HCT116 (cell line): ENCODE data around the gene CALU. TPM values are rescaled to one million over a fixed set of nuclear protein-coding genes. Genes with fewer than 3 reads are reported as not detected.
A peak's percentile ranks its signal among the peaks of the same experiment; 100 is the strongest.

ENCODE experiments used
- ATAC-seq: fragments of 200-7000 bp; cut with Tn5 transposase; 2 replicates; pipeline ENCODE4 v1.9.1; 2020; ENCODE audit warnings: mild to moderate bottlenecking, moderate library complexity
- BruUV-seq: library from RNA; stranded (reverse); fragments of 400-500 nt; replicated peaks from 2 replicates; lab custom pipeline; 2021; lab: Mats Ljungman, UMichigan
- CTCF ChIA-PET: fragments of 300-600 bp; sonication (Branson Sonifier 250); formaldehyde crosslinking; loops from one replicate; lab custom pipeline; 2021; ENCODE audit warnings: antibody characterized with exemption; lab: Charles Lee
- POLR2A ChIA-PET: fragments of 300-600, 350-600 bp; sonication (Branson Sonifier 250); formaldehyde crosslinking; loops from one replicate; lab custom pipeline; 2021; ENCODE audit warnings: antibody characterized with exemption; lab: Charles Lee
- RAD21 ChIA-PET, 2 experiments: fragments of 300-600 bp; sonication (Branson Sonifier 250); formaldehyde crosslinking; loops; one replicate each; lab custom pipeline; 2023; ENCODE audit warnings: low total read pairs in 2 of 2; ENCODE audit not compliant: uncharacterized antibody in 2 of 2, unreplicated experiment in 2 of 2, low non-redundant PET in 1 of 2; lab: Charles Lee
- DNase-seq: peaks from one replicate; pipeline ENCODE4 v3.0.0-alpha.2; 2010; ENCODE audit warnings: low read depth, low spot score
- H2AFZ ChIP-seq: fragments of 200-600 bp; shearing (Covaris generic), sonication (generic); 2 replicates; pipeline ENCODE4 v1.6.1; 2017; ENCODE audit warnings: low read depth, mixed run types, mixed read lengths, antibody characterized with exemption, low read length; ENCODE audit not compliant: poor library complexity, severe bottlenecking
- H3K27ac ChIP-seq: 2 replicates; pipeline ENCODE4 v1.5.1; 2012; ENCODE audit warnings: low read depth, low read length
- H3K27me3 ChIP-seq: fragments of 200-600 bp; sonication (generic); 2 replicates; pipeline ENCODE4 v1.6.1; 2016; ENCODE audit warnings: mixed run types, low read length, mixed read lengths; ENCODE audit not compliant: insufficient read depth
- H3K36me3 ChIP-seq, 2 experiments: fragments of 200-500 bp in 1 of 2; fragments of 200-600 bp in 1 of 2; sonication (Bioruptor generic) in 1 of 2; sonication (generic) in 1 of 2; 2 replicates each; pipeline versions ENCODE4 v1.5.1 to v1.6.1; 2014 to 2016; ENCODE audit warnings: low read length in 2 of 2, inconsistent platforms in 1 of 2, mixed read lengths in 1 of 2, mixed run types in 1 of 2; ENCODE audit not compliant: insufficient read depth in 2 of 2, control insufficient read depth in 1 of 2
- H3K4me1 ChIP-seq, 2 experiments: fragments of 200-600 bp in 1 of 2; sonication (generic) in 1 of 2; 2 replicates each; pipeline versions ENCODE4 v1.5.1 to v1.6.1; 2012 to 2017; ENCODE audit warnings: low read length in 2 of 2, inconsistent platforms in 1 of 2, mild to moderate bottlenecking in 1 of 2, mixed read lengths in 1 of 2, mixed run types in 1 of 2, moderate library complexity in 1 of 2; ENCODE audit not compliant: insufficient read depth in 2 of 2, control insufficient read depth in 1 of 2
- H3K4me2 ChIP-seq: fragments of 200-600 bp; sonication (generic); 2 replicates; pipeline ENCODE4 v1.6.1; 2017; ENCODE audit warnings: mixed run types, low read length, mixed read lengths
- H3K4me3 ChIP-seq, 2 experiments: fragments of 200-600 bp in 1 of 2; sonication (generic) in 1 of 2; replicated peaks in 1 of 2; 2 replicates each; pipeline ENCODE4 v1.5.1; 2011 to 2016; ENCODE audit warnings: low read length in 2 of 2, control low read depth in 1 of 2, low read depth in 1 of 2, mild to moderate bottlenecking in 1 of 2, mixed read lengths in 1 of 2, mixed run types in 1 of 2
- H3K79me2 ChIP-seq: fragments of 200-600 bp; sonication (generic); 2 replicates; pipeline ENCODE4 v1.6.1; 2017; ENCODE audit warnings: mild to moderate bottlenecking, mixed run types, low read length, moderate library complexity, mixed read lengths; ENCODE audit not compliant: insufficient read depth
- H3K9ac ChIP-seq: fragments of 200-600 bp; sonication (generic); 2 replicates; pipeline ENCODE4 v1.6.1; 2016; ENCODE audit warnings: low read length, mixed read lengths
- H3K9me2 ChIP-seq: fragments of 200-600 bp; sonication (generic), shearing (Covaris generic); 2 replicates; pipeline ENCODE4 v1.6.1; 2017; ENCODE audit warnings: mixed run types, mild to moderate bottlenecking, moderate library complexity; ENCODE audit not compliant: insufficient read depth
- H3K9me3 ChIP-seq, 2 experiments: fragments of 200-500 bp in 1 of 2; fragments of 200-600 bp in 1 of 2; sonication (Bioruptor generic) in 1 of 2; sonication (generic) in 1 of 2; 2 replicates each; pipeline ENCODE4 v1.6.1; 2014 to 2017; ENCODE audit warnings: low read length in 2 of 2, mixed read lengths in 2 of 2, inconsistent platforms in 1 of 2, low read depth in 1 of 2, mild to moderate bottlenecking in 1 of 2, mixed run types in 1 of 2, moderate library complexity in 1 of 2; ENCODE audit not compliant: control insufficient read depth in 1 of 2, insufficient read depth in 1 of 2
- H4K20me1 ChIP-seq: fragments of 200-600 bp; sonication (generic), shearing (Covaris generic); 2 replicates; pipeline ENCODE4 v1.6.1; 2017; ENCODE audit warnings: mixed run types, mild to moderate bottlenecking, moderate library complexity; ENCODE audit not compliant: insufficient read depth
- ATF3 ChIP-seq: IDR thresholded peaks from 2 replicates; pipeline ENCODE4 v1.6.1; 2012
- CEBPB ChIP-seq: IDR thresholded peaks from 2 replicates; pipeline ENCODE4 v1.6.1; 2012; ENCODE audit warnings: low read depth
- CTCF ChIP-seq, 3 experiments: fragments of 200-600 bp in 1 of 3; sonication (generic) in 1 of 3; IDR thresholded peaks in 2 of 3; conservative IDR thresholded peaks in 1 of 3; 2 replicates each; pipeline ENCODE4 v1.5.1; 2012 to 2017; ENCODE audit warnings: low read depth in 2 of 3, low read length in 2 of 3, antibody characterized with exemption in 1 of 3, borderline replicate concordance in 1 of 3, control low read depth in 1 of 3, mild to moderate bottlenecking in 1 of 3, mixed read lengths in 1 of 3, mixed run types in 1 of 3, moderate library complexity in 1 of 3; ENCODE audit not compliant: insufficient read depth in 1 of 3
- ELF1 ChIP-seq: IDR thresholded peaks from 2 replicates; pipeline ENCODE4 v1.6.1; 2012; ENCODE audit warnings: low read depth, borderline replicate concordance
- MAX ChIP-seq: IDR thresholded peaks from 2 replicates; pipeline ENCODE4 v1.6.1; 2012
- POLR2AphosphoS5 ChIP-seq: IDR thresholded peaks from 2 replicates; pipeline ENCODE4 v1.6.1; 2011; ENCODE audit warnings: mild to moderate bottlenecking, low read depth, low read length, moderate library complexity
- RAD21 ChIP-seq: IDR thresholded peaks from 2 replicates; pipeline ENCODE4 v1.6.1; 2012; ENCODE audit warnings: low read depth, mild to moderate bottlenecking
- SP1 ChIP-seq: IDR thresholded peaks from 2 replicates; pipeline ENCODE4 v1.6.1; 2012; ENCODE audit warnings: low read depth
- ZNF274 ChIP-seq: fragments of 200-500 bp; sonication (Bioruptor generic); IDR thresholded peaks from 2 replicates; pipeline ENCODE4 v1.6.1; 2014; ENCODE audit warnings: mild to moderate bottlenecking, low read depth, low read length, inconsistent platforms
- intact Hi-C: fragments of 100-400 bp; cut with micrococcal nuclease; formaldehyde crosslinking; loops from 2 replicates; pipeline ENCODE4 v1.10.0; 2022
- total RNA-seq: library from RNA; stranded (reverse); gene quantifications from one replicate; pipeline ENCODE4 v1.2.1, GENCODE V29; 2021; ENCODE audit not compliant: unreplicated experiment
- TF ChIP-seq, protein P1 (sequence below): IDR thresholded peaks from 2 replicates; pipeline ENCODE4 v1.6.1; 2012; ENCODE audit warnings: low read depth

CALU gene
- total RNA-seq, 1 experiment from 2014 or later = 106 TPM

DNA sequence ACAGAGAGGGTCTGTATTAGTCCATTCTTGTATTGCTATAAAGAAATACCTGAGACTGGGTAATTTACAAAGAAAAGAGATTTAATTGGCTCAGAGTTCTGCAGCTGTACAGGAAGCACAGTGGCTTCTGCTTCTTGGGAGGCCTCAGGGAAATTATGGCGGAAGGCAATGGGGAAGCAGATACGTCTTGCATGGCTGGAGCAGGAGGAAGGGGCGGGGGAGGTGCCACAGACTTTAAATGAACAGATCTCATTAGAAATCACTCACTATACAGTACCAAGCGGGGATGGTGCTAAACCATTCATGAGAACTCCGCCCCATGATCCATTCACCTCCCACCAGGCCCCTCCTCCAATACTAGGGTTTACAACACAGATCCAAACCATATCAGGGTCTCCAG is 3.7 kb upstream of the CALU start:
- TF ChIP-seq ELF1 = no peak
- no peak for TF ChIP-seq ATF3
- TF ChIP-seq POLR2AphosphoS5 = no peak
- TF ChIP-seq CTCF (IDR thresholded peaks at IDR 0.05 in 2 of 3, conservative IDR thresholded peaks at IDR 0.05 in 1 of 3; ENCODE audit: borderline replicate concordance in 1 of 3, insufficient read depth in 1 of 3, low read depth in 2 of 3, low read length in 2 of 3) = no peak
- no peak for TF ChIP-seq CEBPB
- no peaks in the 10 kb centered on the region for H3K36me3 ChIP-seq
- ChIA-PET POLR2A (no interaction called here), RAD21 (no interaction called here), CTCF (no interaction called here)
- H3K4me1 ChIP-seq = peaks cover 7 to 32% of the 10 kb centered on the region in 2 experiments
- peak overlapping the region; percentile 22 for H2AFZ ChIP-seq
- intact Hi-C loops = no loop called here
- H3K9me2 ChIP-seq = no peaks in the 10 kb centered on the region
- peaks cover 13% of the 10 kb centered on the region for H3K79me2 ChIP-seq
- H4K20me1 ChIP-seq = peaks cover 7% of the 10 kb centered on the region; the same call in 1 of the 2 replicates
- no TSS peak for BruUV-seq
- ATAC-seq = no peak
- H3K9ac ChIP-seq = no peak overlapping the region
- no peaks in the 10 kb centered on the region for H3K27me3 ChIP-seq
- H3K9me3 ChIP-seq = no peaks in the 10 kb centered on the region
- H3K4me2 ChIP-seq = peak overlapping the region; percentile 24; the same call in 1 of the 2 replicates
- no peak for DNase-seq
- H3K27ac ChIP-seq = no peak overlapping the region
- H3K4me3 ChIP-seq = no peak overlapping the region

DNA sequence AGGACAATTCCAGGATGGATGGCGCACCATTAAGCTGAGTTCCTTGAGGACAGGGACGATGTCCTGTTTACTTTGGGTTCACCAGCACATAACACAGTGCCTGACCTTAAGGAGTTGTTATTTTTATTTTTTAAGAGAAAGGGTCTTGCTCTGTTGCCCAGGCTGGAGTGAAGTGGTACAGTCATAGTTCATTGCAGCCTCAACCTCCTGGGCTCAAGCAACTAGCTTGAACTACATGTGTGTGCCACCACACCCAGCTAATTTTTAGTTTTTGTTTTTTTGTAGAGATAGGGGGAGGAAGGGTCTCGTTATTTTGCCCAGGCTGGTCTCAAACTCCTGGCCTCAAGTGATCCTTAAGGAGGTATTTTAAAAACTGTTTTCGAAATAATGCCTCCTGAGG is 1.7 kb upstream of the CALU start:
- RAD21 ChIA-PET = no interaction called here
- Histone ChIP-seq H3K4me2 (peak overlapping the region; percentile 89), H3K9me3 (no peaks in the 10 kb centered on the region), H3K36me3 (no peaks in the 10 kb centered on the region), H3K27ac (no peak overlapping the region), H3K4me3 (no peak overlapping the region), H3K79me2 (peaks cover 33% of the 10 kb centered on the region), H3K27me3 (no peaks in the 10 kb centered on the region), H3K4me1 (peaks cover 10 to 44% of the 10 kb centered on the region in 2 experiments), H3K9ac (peak overlapping the region; percentile 91; the same call in 1 of the 2 replicates), H3K9me2 (no peaks in the 10 kb centered on the region), H4K20me1 (peaks cover 20% of the 10 kb centered on the region; the same call in 1 of the 2 replicates), H2AFZ (no peak overlapping the region)
- POLR2A ChIA-PET = interaction anchor here (1.5 kb wide), 1 partner anchor 94 kb away, joined by 3 read pairs; no protein-coding TSS in a partner anchor
- no peak for DNase-seq
- no TSS peak for BruUV-seq
- CTCF ChIA-PET = no interaction called here
- TF ChIP-seq ZNF274 (no peak), RAD21 (no peak), CEBPB (no peak), MAX (no peak), SP1 (no peak), ELF1 (no peak)
- TF ChIP-seq, protein P1, sequence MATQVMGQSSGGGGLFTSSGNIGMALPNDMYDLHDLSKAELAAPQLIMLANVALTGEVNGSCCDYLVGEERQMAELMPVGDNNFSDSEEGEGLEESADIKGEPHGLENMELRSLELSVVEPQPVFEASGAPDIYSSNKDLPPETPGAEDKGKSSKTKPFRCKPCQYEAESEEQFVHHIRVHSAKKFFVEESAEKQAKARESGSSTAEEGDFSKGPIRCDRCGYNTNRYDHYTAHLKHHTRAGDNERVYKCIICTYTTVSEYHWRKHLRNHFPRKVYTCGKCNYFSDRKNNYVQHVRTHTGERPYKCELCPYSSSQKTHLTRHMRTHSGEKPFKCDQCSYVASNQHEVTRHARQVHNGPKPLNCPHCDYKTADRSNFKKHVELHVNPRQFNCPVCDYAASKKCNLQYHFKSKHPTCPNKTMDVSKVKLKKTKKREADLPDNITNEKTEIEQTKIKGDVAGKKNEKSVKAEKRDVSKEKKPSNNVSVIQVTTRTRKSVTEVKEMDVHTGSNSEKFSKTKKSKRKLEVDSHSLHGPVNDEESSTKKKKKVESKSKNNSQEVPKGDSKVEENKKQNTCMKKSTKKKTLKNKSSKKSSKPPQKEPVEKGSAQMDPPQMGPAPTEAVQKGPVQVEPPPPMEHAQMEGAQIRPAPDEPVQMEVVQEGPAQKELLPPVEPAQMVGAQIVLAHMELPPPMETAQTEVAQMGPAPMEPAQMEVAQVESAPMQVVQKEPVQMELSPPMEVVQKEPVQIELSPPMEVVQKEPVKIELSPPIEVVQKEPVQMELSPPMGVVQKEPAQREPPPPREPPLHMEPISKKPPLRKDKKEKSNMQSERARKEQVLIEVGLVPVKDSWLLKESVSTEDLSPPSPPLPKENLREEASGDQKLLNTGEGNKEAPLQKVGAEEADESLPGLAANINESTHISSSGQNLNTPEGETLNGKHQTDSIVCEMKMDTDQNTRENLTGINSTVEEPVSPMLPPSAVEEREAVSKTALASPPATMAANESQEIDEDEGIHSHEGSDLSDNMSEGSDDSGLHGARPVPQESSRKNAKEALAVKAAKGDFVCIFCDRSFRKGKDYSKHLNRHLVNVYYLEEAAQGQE = no peak
- intact Hi-C loops = no loop called here
- ATAC-seq = no peak
